ENCODE data around the gene POU4F3. TPM values are rescaled to one million over a fixed set of nuclear protein-coding genes. Genes with fewer than 3 reads are reported as not detected.

POU4F3 gene
- total RNA-seq, 1 donor = not detected

GRCh38 chr5:146365618-146366017 lies 27.0 kb downstream of the POU4F3 start:
- TF ChIP-seq CTCF (IDR thresholded peaks at IDR 0.05; ENCODE audit: insufficient read depth, low read depth, low read length) = no peak
- no peak for DNase-seq (ENCODE audit: low read depth)
- H3K4me3 ChIP-seq (ENCODE audit: low read depth, low read length) = no peak overlapping the region

GRCh38 chr5:146366904-146367303 lies 28.3 kb downstream of the POU4F3 start:
- DNase-seq (ENCODE audit: low read depth) = no peak
- TF ChIP-seq CTCF (IDR thresholded peaks at IDR 0.05; ENCODE audit: insufficient read depth, low read depth, low read length) = no peak
- H3K4me3 ChIP-seq (ENCODE audit: low read depth, low read length) = no peak overlapping the region

GRCh38 chr5:146368137-146368536 lies 29.5 kb downstream of the POU4F3 start:
- TF ChIP-seq CTCF (IDR thresholded peaks at IDR 0.05; ENCODE audit: insufficient read depth, low read depth, low read length) = no peak
- DNase-seq (ENCODE audit: low read depth) = no peak
- H3K4me3 ChIP-seq (ENCODE audit: low read depth, low read length) = no peak overlapping the region

- no peak overlapping the region for H3K4me3 ChIP-seq (ENCODE audit: low read depth, low read length)
- no peak for DNase-seq (ENCODE audit: low read depth)
- no peak for TF ChIP-seq CTCF (IDR thresholded peaks at IDR 0.05; ENCODE audit: insufficient read depth, low read depth, low read length)
These were observed 31.1 kb downstream of the POU4F3 start for GRCh38 chr5:146369691-146370090.

GRCh38 chr5:146376821-146377220 lies 38.2 kb downstream of the POU4F3 start:
- TF ChIP-seq CTCF (IDR thresholded peaks at IDR 0.05; ENCODE audit: insufficient read depth, low read depth, low read length) = no peak
- no peak overlapping the region for H3K4me3 ChIP-seq (ENCODE audit: low read depth, low read length)
- no peak for DNase-seq (ENCODE audit: low read depth)

GRCh38 chr5:146378986-146379385 lies 40.3 kb downstream of the POU4F3 start:
- no peak overlapping the region for H3K4me3 ChIP-seq (ENCODE audit: low read depth, low read length)
- no peak for TF ChIP-seq CTCF (IDR thresholded peaks at IDR 0.05; ENCODE audit: insufficient read depth, low read depth, low read length)
- no peak for DNase-seq (ENCODE audit: low read depth)

- no peak overlapping the region for H3K4me3 ChIP-seq (ENCODE audit: low read depth, low read length)
- TF ChIP-seq CTCF (IDR thresholded peaks at IDR 0.05; ENCODE audit: insufficient read depth, low read depth, low read length) = no peak
- no peak for DNase-seq (ENCODE audit: low read depth)
These were observed 42.1 kb downstream of the POU4F3 start for GRCh38 chr5:146380714-146381113.
